Prostate gland (tissue), 2 donors: ENCODE data around the gene TMEM132E.

Experiments
- CTCF ChIP-seq, 4 experiments: fragments of 200-600 bp in 2 of 4; fragments of 450-650 bp in 2 of 4; sonication (generic) in 2 of 4; IDR thresholded peaks; 1 replicate in 3 of 4; 2 replicates in 1 of 4; pipeline ENCODE4 v1.5.1; 2016 to 2019; ENCODE audit warnings: antibody characterized with exemption in 4 of 4, mild to moderate bottlenecking in 2 of 4, moderate library complexity in 2 of 4
- POLR2AphosphoS5 ChIP-seq: sonication (generic); formaldehyde crosslinking; IDR thresholded peaks from one replicate; pipeline ENCODE4 v1.6.1; 2017; ENCODE audit warnings: antibody characterized with exemption

- no peak for TF ChIP-seq CTCF (IDR thresholded peaks at IDR 0.05)
- TF ChIP-seq POLR2AphosphoS5 = no peak
Observed at GRCh38 chr17:34582901-34583245, 3.5 kb downstream of the TMEM132E start.
